Esophagus muscularis mucosa (tissue), 4 donors: Measurements from ENCODE around the gene MAPK8IP3.
A peak's percentile ranks its signal among the peaks of the same experiment; 100 is the strongest.

Experiments
- EP300 ChIP-seq: sonication (generic); formaldehyde crosslinking; IDR thresholded peaks from one replicate; pipeline ENCODE4 v1.6.1; 2017; ENCODE audit warnings: antibody characterized with exemption
- POLR2A ChIP-seq: fragments of 450-650 bp; IDR thresholded peaks from one replicate; pipeline ENCODE4 v1.6.1; 2017; ENCODE audit warnings: antibody characterized with exemption, moderate library complexity, mild to moderate bottlenecking, low read depth
- POLR2AphosphoS5 ChIP-seq, 2 donors: sonication (generic); formaldehyde crosslinking; IDR thresholded peaks; one replicate each; pipeline ENCODE4 v1.6.1; 2017; ENCODE audit warnings: antibody characterized with exemption in 2 of 2
- TF ChIP-seq, protein P1 (sequence below), 3 experiments: fragments of 200-600 bp in 2 of 3; fragments of 450-650 bp in 1 of 3; sonication (generic) in 2 of 3; IDR thresholded peaks; one replicate each; pipeline ENCODE4 v1.5.1; 2017 to 2019; ENCODE audit warnings: antibody characterized with exemption in 3 of 3, mild to moderate bottlenecking in 2 of 3, moderate library complexity in 1 of 3

DNA sequence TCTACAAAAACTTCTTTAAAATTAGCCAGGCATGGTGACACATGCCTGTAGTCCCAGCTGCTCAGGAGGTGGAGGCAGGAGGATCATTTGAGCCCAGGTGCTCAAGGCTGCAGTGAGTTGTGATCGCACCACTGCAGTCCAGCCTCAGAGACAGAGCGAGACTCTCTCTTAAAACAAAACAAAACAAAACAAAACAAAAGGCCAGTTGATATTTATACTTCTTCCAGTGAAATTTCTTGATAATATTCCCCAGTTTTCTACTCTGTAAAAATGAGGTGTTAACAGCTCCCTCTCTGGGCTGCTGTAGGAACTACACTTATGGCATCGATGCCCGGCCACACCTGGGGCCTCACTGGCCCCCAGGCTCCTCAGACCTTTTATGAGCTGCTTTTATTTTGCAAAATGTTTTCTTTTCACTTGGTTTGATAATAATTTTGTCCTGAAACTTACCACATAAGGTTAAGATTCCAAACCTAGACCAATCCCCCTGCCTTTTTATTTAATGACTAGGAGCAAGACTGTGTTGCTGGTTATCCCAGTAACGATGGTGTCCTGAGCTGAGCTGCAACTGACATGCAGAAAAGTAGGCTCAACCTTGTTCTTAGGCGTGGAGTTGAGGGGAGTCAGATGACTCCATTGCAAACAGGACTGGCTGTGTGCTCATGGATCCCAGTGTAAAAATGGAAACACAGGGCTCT lies 17.6 kb downstream of the MAPK8IP3 start:
- TF ChIP-seq, protein P1, sequence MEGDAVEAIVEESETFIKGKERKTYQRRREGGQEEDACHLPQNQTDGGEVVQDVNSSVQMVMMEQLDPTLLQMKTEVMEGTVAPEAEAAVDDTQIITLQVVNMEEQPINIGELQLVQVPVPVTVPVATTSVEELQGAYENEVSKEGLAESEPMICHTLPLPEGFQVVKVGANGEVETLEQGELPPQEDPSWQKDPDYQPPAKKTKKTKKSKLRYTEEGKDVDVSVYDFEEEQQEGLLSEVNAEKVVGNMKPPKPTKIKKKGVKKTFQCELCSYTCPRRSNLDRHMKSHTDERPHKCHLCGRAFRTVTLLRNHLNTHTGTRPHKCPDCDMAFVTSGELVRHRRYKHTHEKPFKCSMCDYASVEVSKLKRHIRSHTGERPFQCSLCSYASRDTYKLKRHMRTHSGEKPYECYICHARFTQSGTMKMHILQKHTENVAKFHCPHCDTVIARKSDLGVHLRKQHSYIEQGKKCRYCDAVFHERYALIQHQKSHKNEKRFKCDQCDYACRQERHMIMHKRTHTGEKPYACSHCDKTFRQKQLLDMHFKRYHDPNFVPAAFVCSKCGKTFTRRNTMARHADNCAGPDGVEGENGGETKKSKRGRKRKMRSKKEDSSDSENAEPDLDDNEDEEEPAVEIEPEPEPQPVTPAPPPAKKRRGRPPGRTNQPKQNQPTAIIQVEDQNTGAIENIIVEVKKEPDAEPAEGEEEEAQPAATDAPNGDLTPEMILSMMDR (IDR thresholded peaks at IDR 0.05) = peak; percentile 62 to 83 (median 63)
- TF ChIP-seq POLR2A (no peak), POLR2AphosphoS5 (IDR thresholded peaks at IDR 0.05) (no peak), EP300 (no peak)
